ENCODE results near the gene ANO6.
A peak's percentile ranks its signal among the peaks of the same experiment; 100 is the strongest.
"Not testable (repeated sequence)": the region's sequence is repeated elsewhere in the genome, so short reads cannot be mapped to it uniquely, and the experiment has no call there.

The ANO6 gene, protein sequence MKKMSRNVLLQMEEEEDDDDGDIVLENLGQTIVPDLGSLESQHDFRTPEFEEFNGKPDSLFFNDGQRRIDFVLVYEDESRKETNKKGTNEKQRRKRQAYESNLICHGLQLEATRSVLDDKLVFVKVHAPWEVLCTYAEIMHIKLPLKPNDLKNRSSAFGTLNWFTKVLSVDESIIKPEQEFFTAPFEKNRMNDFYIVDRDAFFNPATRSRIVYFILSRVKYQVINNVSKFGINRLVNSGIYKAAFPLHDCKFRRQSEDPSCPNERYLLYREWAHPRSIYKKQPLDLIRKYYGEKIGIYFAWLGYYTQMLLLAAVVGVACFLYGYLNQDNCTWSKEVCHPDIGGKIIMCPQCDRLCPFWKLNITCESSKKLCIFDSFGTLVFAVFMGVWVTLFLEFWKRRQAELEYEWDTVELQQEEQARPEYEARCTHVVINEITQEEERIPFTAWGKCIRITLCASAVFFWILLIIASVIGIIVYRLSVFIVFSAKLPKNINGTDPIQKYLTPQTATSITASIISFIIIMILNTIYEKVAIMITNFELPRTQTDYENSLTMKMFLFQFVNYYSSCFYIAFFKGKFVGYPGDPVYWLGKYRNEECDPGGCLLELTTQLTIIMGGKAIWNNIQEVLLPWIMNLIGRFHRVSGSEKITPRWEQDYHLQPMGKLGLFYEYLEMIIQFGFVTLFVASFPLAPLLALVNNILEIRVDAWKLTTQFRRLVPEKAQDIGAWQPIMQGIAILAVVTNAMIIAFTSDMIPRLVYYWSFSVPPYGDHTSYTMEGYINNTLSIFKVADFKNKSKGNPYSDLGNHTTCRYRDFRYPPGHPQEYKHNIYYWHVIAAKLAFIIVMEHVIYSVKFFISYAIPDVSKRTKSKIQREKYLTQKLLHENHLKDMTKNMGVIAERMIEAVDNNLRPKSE

DNA sequence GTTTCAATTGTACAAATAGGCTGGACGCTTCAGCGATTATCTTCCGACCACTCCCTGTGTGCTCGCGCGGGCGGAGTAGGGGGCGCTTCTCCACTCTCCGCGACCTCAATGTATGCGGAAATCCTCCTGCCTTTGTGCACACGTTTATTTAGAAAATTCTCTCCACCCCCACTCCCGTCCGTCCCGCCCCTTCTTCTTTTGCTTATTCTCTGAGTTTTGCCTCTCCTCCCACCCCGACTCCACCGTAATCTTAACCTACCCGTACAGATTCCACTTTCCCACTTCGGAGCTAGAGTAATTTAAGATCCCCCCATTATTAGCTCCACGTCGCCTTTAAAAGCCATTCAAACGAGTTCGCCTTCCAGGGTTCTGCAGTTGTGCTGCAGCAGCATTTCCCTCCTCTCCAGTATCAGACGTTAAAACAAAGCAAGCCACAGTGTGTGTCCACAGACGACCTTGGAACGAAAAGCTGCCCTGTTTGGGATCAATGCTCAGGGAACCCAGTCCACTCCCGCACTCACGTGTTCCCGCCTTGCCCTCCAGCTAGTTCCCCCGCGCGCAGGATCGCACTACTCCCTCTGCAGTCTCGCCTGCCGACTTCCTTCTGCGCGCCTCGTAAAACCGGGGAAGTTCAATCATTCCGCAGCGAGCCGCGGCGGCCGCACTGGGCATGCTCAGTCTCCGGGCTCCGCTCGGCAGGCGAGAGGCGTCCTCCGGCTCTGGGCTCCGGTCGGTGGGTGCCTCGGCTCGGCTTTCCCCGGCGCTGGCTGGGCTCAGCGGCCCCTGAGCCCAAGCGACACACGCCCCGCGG lies at the start of gene ANO6:
TSS of gene ANO6 (plus strand) at position 677 of the 811 bp plus-strand sequence. CDS start 227 bp downstream, outside the sequence.
- peak; percentile 82 for DNase-seq

DNA sequence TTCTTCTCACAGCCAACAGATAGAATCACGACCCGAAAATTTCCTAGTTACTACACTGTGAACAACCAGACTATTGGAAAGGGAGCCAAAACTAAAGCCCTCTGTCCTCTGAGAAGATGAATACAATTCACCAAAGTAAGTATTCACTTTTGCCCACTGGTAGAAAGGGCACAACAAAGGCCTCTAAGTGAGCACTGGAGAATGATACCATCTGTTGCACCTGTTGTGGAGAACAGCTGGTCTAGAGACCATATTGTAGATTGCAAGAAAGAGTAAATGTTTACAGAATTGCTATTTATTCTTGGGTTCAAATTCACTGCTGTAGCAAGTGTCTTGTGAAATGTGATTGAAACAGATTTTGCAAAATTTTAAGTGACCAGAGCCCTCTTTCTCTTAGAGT lies 46.9 kb upstream of the ANO6 start:
- no peak for DNase-seq

GRCh38 chr12:45170456-45171042 lies 45.3 kb upstream of the ANO6 start:
- peak; percentile 78 for DNase-seq

DNA sequence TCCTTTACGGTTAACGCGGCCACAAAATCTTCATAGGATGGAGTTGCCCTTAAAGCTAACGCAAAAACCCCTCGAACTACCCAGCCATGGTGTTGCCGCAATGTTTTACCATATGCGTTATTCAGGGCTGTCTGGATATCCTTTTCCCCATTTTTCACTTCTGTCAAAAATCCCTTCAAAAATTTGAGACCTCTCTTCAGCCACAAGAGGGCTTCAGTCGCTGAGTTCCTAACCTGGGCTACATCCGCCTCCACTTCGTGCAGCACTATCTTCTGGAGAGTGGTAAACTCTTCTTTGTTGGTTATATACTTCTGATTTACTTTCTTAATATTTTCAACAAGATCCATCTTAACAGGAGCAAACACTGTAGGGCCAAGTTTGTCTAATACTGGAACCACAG lies 42.6 kb upstream of the ANO6 start:
- not testable (repeated sequence) for DNase-seq

DNA sequence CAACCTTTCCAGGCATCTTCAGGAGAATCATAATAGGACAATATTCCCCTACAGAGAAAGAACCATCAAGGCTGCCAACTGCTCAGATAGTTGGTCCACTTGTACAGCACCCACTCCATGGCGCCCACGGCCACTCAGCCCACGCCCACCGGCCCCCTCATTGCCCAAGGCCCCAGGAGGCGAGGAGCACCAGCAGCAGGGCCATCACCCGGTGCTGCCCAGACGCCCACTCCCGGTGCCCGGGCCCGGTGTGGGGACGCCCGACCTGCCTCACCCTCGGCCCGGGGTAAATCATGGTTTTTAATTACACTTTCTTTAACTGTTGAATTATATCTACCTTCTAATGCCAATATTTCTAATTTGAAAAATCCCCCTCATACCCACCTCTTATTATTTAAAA lies 41.3 kb upstream of the ANO6 start:
- no peak for DNase-seq

DNA sequence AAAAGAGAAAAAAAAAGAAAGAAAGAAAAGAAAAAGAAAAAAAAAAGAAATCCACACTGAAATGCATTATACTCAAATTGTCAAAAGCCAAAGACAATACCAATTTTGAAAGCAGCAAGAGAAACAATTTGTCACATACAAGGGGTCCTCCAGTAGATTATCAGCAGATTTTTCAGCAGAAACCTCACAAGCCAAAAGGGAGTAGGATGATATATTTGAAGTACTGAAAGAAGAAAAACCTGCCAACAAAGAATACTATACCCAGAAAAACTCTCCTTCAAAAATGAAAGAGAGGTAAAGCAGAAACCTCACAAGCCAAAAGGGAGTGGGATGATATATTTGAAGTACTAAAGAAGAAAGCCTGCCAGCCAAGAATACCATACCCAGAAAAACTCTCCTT lies 37.1 kb upstream of the ANO6 start:
- DNase-seq: no peak

GRCh38 chr12:45182511-45182910 lies 33.4 kb upstream of the ANO6 start:
- DNase-seq: no peak

DNA sequence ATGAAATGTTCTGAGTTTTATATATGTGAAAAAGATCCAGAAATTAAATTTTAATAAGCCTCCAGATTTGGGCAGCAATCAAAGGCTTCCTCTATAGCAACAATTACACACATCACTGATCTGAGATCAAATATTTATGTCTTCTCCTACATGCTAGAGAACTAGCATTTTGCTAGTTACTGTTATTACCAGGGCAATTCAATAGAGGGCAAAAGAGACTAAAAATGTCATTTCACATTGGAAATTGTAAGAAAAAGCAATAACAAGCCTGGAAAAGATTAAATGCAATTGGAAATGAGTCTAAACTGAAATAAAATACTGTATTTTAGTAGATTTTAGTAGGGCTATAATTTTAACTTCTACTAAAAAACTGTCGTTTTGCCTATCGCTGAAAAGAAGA lies 32.6 kb upstream of the ANO6 start:
- DNase-seq: no peak

DNA sequence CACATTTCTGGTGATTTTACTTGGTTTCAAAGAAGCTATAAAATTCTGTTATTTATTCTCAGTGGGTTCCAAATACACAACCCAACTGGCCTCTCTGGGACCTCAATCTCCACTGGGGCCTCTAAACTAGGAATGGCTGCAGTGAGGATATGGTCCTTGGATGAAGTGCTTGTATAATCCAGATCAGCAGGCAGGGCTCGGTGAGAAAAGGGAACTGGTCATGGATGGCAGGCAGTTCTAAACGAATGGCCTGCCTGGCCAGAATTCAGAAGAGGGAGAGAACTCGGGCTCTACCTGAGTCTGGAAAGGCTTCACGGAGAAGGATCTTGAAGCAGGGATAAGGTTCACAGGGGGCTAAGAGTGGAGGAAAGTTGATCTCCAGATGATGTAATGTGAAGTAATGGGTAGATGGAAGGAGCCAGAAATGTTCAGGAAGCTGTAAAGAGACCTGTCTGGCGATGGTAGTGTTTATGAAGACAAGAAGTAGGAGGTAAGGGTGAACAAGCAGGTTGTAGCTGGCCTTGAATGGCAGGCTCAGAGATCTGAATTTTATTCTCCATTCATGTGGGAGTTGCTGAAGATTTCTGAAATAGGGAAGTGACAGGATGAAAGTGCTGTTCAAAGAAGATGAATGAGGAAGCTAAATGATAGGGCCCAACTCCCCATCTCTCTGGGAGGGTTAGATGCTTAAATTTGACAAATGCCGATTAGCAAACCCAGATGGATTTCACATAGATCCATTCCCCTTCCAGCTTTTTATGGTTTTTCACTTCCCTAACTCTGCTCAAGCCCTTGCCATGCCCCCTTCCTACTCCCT lies 31.5 kb upstream of the ANO6 start:
- no peak for DNase-seq

DNA sequence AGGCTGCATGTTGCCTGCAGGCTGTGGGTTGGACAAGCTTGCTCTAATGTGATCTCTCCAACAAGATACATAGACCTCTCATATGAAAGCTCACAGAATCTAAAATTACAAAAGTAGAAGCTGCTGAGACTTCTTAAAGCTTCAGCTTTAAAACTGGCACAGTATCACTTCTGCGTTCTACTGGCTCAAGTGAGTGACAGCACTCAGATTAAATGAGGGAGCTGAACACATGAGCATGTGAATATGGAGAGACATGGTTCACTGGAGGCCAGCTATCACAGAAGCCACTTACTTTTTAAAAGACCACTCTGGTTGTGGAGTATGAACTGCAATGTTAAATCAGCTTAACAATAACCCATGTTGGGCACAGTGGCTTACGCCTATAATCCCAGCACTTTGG lies 29.1 kb upstream of the ANO6 start:
- no peak for DNase-seq

DNA sequence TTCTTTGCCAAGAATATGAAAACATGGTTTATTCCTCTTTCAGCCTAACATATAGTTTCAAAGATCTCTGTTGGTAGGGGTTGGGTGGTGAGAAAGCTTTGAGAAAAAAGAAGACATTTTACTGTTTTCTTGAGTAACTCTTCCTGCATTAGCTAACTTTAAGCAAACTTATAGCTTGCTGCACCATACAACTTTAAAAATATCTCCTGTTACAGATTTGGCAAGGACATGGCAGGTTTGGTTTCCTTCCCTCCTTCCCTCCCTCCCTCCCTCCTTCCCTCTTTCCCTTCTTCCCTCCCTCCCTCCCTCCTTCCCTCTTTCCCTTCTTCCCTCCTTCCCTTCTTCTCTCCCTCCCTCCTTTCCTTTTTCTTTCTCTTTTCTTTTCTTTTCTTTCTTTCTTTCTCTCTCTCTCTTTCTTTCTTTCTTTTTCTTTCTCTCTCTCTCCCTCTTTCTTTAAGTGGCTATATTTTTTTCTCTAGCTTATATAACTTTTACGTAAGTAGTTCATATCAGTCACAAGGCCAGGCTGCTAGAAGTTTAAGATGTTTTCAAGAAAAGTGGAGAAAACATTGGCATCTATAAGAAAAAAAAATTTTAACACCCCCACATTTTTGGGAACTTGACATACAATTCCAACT lies 26.0 kb upstream of the ANO6 start:
- DNase-seq: no peak

- DNase-seq: no peak
Measured at GRCh38 chr12:45191239-45191638, 24.7 kb upstream of the ANO6 start.

DNA sequence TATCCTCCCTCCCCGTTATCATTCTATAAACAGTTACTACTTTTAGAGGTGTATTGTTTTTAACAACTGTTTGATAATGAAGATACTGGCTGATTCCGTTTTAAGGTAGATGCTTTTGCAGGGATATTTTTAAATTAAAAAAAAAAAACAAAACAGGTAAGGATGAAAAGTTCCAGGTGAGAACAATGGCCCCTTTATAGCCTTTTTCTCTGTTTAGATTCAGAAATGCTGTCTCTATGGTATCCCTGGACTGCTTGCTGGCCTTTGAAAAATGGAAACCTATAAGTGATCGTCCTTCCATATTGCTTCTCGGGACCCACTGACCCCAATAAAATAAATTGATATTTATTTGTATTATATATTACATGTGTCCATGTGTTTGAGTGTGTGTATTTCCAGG lies 23.2 kb upstream of the ANO6 start:
- no peak for DNase-seq

DNA sequence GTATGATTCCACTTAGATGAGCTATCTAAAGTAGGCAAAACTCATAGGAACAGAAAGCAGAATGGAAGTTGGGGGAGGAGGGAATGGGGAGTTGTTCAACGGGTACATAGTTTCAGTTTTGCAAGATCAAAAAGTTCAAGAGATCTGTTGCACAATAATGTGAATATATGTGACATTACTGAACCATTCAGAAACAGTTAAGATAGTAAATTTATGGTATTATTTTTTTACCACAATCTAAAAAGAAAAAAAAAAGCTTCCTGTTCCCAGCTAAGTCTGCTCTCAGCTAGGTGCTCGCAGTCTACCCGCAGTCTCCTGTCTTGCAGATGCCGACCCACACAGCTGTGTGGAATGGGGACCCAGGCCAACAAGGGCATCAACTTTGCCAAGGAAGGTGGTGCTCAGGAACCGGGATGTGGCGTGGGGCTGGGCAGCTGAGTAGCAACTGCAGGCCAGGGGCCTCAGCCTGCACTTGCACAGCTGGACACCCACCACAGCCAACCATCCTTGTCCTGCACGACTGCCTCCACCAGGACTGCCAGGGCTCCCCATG lies 15.3 kb upstream of the ANO6 start:
- DNase-seq: no peak

DNA sequence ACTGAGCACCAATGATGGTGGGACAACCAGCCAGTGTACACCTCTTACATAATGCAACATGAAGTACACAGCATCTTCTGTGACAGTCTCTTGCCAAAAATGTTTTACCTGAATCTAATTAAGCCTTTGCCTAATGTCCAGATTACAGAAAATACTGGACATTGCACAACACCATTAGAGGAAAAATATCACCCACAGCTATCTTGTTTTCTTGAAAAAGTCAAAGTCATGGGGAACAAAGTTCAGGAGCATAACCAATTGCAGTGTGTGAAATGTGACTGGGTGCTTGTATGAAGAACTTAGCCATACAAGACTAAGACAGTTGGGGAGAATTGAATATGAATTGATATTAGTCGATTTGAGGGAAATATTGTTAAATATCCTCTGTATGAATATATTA lies 12.1 kb upstream of the ANO6 start:
- no peak for DNase-seq

GRCh38 chr12:45204757-45205156 lies 11.1 kb upstream of the ANO6 start:
- no peak for DNase-seq

DNA sequence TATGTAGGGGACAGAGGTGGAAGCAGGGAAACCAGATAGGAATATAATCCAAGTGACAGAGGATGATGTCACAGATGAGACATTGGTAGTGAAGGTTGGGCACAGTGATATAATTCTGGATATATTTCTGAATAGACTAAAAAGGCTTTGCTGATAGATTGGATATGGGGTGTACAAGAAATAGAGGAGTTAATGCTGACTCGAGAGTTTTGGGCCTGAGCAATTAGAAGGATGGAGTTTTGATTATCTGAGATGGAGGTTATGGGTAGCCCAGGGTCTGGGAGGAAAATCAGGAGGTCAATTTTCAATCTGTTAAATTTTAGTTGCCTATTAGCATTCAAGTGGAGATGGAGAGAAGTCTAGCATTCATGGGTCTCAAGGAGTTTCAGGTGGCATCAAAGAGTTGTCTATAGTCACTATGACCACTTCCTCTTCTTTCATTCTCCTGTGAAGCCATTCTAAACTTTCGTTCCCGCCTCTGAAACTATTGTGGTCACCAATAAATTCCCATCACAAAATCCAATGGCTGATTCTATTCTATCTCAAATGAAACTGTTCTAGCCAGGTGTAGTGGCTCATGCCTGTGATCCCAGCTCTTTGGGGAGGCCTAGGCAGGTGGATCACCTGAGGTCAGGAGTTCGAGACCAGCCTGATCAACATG lies 10.6 kb upstream of the ANO6 start:
- DNase-seq: no peak

GRCh38 chr12:45208604-45209487 lies 7.0 kb upstream of the ANO6 start:
- DNase-seq: peak; percentile 16

DNA sequence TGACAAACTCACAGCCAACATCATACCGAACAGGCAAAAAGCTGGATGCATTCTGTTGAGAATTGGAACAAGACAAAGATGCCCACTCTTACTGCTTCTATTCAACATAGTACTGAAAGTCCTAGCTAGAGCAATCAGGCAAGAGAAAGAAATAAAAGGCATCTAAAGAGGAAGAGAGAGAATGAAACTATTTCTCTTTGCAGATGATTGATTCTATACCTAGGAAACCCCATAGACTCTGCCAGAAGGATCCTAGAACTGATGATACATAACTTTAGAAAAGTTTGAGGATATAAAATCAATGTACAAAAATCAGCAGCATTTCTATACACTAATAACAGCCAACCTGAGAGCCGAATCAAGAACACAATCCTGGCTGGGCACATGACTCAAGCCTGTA lies 6.1 kb upstream of the ANO6 start:
- DNase-seq: no peak

Data from stimulated activated CD4-positive, alpha-beta T cell treated with anti-CD3 and anti-CD28 coated beads, Interleukin-1b, Interleukin-23, amount 100 ng/mL, for 48 hours (primary cell).